ENCODE results near the gene CSPG4.

- TF ChIP-seq REST (IDR thresholded peaks at IDR 0.05; ENCODE audit: insufficient replicate concordance, low read depth) (no peak), CTCF (IDR thresholded peaks at IDR 0.05; ENCODE audit: insufficient read depth, low read length) (no peak), SPI1 (IDR thresholded peaks at IDR 0.05; ENCODE audit: borderline replicate concordance, low read depth) (no peak), POLR2AphosphoS5 (IDR thresholded peaks at IDR 0.05; ENCODE audit: low read depth) (no peak)
Observed at GRCh38 chr15:75751891-75752290, 39.2 kb upstream of the CSPG4 start.
